ENCODE results near the gene LPAR2. TPM values are rescaled to one million over a fixed set of nuclear protein-coding genes. Genes with fewer than 3 reads are reported as not detected.
A peak's percentile ranks its signal among the peaks of the same experiment; 100 is the strongest.
"Not testable (repeated sequence)": the region's sequence is repeated elsewhere in the genome, so short reads cannot be mapped to it uniquely, and the experiment has no call there.

Gene LPAR2
- total RNA-seq: 0.33 and 0.53 TPM in 2 replicates

GRCh38 chr19:19627621-19628500 lies at the start of gene LPAR2:
Gene LPAR2, minus strand, starts transcription at chr19:19628220. Its CDS starts 945 bp downstream, at chr19:19627275.
- no peak for DNase-seq (ENCODE audit: low read depth, low spot score)

- DNase-seq (ENCODE audit: low read depth, low spot score): no peak
Observed at GRCh38 chr19:19677579-19677978, 49.6 kb upstream of the LPAR2 start.

- no peak for DNase-seq (ENCODE audit: low read depth, low spot score)
Observed at GRCh38 chr19:19674315-19674714, 46.3 kb upstream of the LPAR2 start.

GRCh38 chr19:19672816-19673215 lies 44.8 kb upstream of the LPAR2 start:
- no peak for DNase-seq (ENCODE audit: low read depth, low spot score)

GRCh38 chr19:19670070-19670551 lies 42.1 kb upstream of the LPAR2 start:
- DNase-seq (ENCODE audit: low read depth, low spot score): no peak

- peak; percentile 61 for DNase-seq (ENCODE audit: low read depth, low spot score)
Observed at GRCh38 chr19:19668230-19669012, 40.4 kb upstream of the LPAR2 start, which contains the start of gene ZNF101. Gene ZNF101, plus strand, starts transcription at chr19:19668839. Its CDS starts 125 bp downstream, at chr19:19668964.

GRCh38 chr19:19665420-19665948 lies 37.5 kb upstream of the LPAR2 start:
- DNase-seq (ENCODE audit: low read depth, low spot score): not testable (repeated sequence)

GRCh38 chr19:19663256-19664120 lies 35.5 kb upstream of the LPAR2 start, which contains the start of gene ATP13A1:
Gene ATP13A1, minus strand, starts transcription at chr19:19663676. Its CDS starts 10 bp downstream, at chr19:19663666.
- peak; percentile 89 for DNase-seq (ENCODE audit: low read depth, low spot score)

GRCh38 chr19:19662871-19663255 lies 34.8 kb upstream of the LPAR2 start:
- DNase-seq (ENCODE audit: low read depth, low spot score): no peak

- no peak for DNase-seq (ENCODE audit: low read depth, low spot score)
Observed at GRCh38 chr19:19662344-19662743, 34.3 kb upstream of the LPAR2 start.

GRCh38 chr19:19661675-19662251 lies 33.7 kb upstream of the LPAR2 start:
- DNase-seq (ENCODE audit: low read depth, low spot score): no peak

- no peak for DNase-seq (ENCODE audit: low read depth, low spot score)
Observed at GRCh38 chr19:19661141-19661674, 33.2 kb upstream of the LPAR2 start.

- no peak for DNase-seq (ENCODE audit: low read depth, low spot score)
Observed at GRCh38 chr19:19659646-19660245, 31.7 kb upstream of the LPAR2 start.

GRCh38 chr19:19657397-19657783 lies 29.4 kb upstream of the LPAR2 start:
- no peak for DNase-seq (ENCODE audit: low read depth, low spot score)

GRCh38 chr19:19656451-19657396 lies 28.7 kb upstream of the LPAR2 start:
- DNase-seq (ENCODE audit: low read depth, low spot score): no peak

GRCh38 chr19:19655641-19656343 lies 27.8 kb upstream of the LPAR2 start:
- no peak for DNase-seq (ENCODE audit: low read depth, low spot score)

GRCh38 chr19:19655051-19655594 lies 27.1 kb upstream of the LPAR2 start:
- no peak for DNase-seq (ENCODE audit: low read depth, low spot score)

- DNase-seq (ENCODE audit: low read depth, low spot score): no peak
Observed at GRCh38 chr19:19654441-19654840, 26.4 kb upstream of the LPAR2 start.
